Transverse colon (tissue), 4 donors: Measurements from ENCODE around the gene LAMA3.

Experiments
- POLR2AphosphoS5 ChIP-seq, 3 donors: sonication (generic); formaldehyde crosslinking; IDR thresholded peaks; one replicate each; pipeline ENCODE4 v1.6.1; 2016; ENCODE audit warnings: antibody characterized with exemption in 3 of 3
- TF ChIP-seq, protein P1 (sequence below), 5 experiments: fragments of 200-600 bp in 3 of 5; fragments of 450-650 bp in 2 of 5; sonication (generic) in 3 of 5; IDR thresholded peaks; 1 replicate in 2 of 5; 2 replicates in 3 of 5; pipeline ENCODE4 v1.5.1; 2016 to 2017; ENCODE audit warnings: antibody characterized with exemption in 5 of 5, inconsistent platforms in 3 of 5, mild to moderate bottlenecking in 2 of 5, moderate library complexity in 1 of 5

DNA sequence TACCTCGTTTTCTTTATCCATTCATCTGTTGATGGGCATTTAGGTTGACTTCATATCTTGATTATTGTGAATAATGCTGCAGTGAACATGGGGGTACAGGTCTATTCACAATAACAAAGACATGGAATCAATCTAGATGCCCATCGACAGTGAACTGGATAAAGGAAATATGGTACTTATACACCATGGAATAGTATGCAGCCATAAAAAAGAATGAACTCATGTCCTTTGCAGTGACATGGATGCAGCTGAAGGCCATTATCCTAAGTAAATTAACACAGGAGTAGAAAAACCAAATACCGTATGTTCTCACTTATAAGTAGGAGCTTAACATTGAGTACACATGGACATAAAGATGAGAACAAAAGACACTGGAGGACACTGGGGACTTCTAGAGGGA lies 111.6 kb downstream of the LAMA3 start:
- no peak for TF ChIP-seq POLR2AphosphoS5 (IDR thresholded peaks at IDR 0.05)
- TF ChIP-seq, protein P1, sequence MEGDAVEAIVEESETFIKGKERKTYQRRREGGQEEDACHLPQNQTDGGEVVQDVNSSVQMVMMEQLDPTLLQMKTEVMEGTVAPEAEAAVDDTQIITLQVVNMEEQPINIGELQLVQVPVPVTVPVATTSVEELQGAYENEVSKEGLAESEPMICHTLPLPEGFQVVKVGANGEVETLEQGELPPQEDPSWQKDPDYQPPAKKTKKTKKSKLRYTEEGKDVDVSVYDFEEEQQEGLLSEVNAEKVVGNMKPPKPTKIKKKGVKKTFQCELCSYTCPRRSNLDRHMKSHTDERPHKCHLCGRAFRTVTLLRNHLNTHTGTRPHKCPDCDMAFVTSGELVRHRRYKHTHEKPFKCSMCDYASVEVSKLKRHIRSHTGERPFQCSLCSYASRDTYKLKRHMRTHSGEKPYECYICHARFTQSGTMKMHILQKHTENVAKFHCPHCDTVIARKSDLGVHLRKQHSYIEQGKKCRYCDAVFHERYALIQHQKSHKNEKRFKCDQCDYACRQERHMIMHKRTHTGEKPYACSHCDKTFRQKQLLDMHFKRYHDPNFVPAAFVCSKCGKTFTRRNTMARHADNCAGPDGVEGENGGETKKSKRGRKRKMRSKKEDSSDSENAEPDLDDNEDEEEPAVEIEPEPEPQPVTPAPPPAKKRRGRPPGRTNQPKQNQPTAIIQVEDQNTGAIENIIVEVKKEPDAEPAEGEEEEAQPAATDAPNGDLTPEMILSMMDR (IDR thresholded peaks at IDR 0.05), result no peak
